NCI-H748 (cell line): ENCODE results near the gene FAM3C.
"Not testable (repeated sequence)": the region's sequence is repeated elsewhere in the genome, so short reads cannot be mapped to it uniquely, and the experiment has no call there.

Experiments
- DNase-seq: peaks from one replicate; lab custom pipeline; 2025; ENCODE audit not compliant: unreplicated experiment; lab: John Stamatoyannopoulos, UW

FAM3C gene

DNA sequence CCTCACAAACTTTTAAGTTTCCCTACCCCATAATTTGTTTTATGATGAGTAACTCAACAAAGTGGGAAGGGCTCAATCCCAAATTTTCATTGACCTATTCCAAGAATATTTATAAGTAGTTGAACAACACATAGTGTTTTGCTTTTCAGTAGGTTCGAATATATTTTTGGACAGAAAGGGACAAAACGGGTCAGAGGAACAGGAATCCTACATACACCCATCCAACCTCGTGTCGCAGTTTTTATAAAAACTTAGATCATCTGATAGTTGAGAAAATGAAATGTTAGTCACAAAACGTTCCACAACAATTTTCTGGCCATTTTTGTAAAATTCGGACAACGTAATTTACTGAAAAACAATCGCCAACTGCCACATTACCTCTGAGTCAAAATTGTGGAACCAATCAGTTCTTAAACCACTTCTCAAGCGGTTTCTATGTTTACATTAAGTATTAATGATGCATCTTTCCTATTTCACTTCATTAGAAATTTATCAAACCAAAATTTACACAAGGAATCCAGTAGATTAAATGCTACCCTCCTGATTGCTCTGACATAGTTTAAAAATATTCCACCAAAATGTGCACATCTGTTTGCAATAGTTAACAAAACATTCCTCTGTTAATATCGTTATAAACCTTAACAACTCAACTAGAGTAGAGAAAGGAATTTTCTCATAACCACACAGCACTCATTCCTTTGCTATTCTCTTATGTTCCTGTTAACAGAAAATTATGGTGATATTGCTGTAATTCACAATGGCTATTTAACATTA, 61.0 kb downstream of the FAM3C start:
- no peak for DNase-seq

DNA sequence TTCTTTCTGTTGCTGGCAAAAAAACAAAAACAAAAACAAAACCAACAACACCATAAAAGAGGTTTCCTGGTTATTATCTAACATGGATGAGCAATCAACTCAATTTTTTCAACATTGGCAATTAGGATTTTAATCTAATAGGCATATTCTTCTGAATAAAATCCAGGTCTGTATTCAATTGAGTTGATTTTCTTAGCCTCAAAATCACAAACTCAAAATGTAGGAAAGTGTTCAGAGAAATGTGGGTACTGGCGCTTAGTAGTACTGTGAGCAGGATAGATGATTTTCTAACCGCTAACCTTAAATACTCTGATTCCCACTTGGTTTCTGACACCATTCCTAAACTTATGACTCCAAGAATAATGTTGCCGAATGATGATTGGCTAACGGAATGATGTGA, 61.7 kb downstream of the FAM3C start:
- no peak for DNase-seq

DNA sequence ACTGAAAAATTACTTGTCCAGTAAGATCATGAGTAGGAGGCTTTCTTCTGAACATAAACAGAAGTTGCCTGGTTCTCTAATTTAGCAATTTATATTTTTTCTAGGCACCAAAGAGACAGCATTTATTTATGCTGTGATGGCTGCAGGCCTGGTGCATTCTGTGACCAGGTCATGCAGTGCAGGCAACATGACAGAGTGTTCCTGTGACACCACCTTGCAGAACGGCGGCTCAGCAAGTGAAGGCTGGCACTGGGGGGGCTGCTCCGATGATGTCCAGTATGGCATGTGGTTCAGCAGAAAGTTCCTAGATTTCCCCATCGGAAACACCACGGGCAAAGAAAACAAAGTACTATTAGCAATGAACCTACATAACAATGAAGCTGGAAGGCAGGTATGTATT, 64.5 kb downstream of the FAM3C start:
- no peak for DNase-seq

DNA sequence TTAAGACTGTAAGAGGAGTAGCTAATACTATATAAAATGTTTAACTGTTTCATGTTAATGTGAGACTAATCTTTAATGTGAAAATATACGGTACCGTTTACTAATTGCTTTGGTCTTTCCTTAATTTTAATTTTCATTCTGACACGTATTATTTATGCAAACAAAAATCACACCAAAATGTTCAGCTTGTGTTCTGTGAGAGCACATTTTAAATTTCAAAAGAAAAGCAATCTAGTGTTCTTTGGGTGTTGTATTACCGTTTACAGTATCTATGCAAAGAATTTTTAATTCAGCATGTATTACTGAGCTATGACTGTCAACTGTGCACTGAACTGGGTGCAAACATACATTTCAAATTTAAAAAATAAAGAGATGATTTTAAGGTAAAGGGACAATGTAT, 65.1 kb downstream of the FAM3C start:
- DNase-seq: no peak

DNA sequence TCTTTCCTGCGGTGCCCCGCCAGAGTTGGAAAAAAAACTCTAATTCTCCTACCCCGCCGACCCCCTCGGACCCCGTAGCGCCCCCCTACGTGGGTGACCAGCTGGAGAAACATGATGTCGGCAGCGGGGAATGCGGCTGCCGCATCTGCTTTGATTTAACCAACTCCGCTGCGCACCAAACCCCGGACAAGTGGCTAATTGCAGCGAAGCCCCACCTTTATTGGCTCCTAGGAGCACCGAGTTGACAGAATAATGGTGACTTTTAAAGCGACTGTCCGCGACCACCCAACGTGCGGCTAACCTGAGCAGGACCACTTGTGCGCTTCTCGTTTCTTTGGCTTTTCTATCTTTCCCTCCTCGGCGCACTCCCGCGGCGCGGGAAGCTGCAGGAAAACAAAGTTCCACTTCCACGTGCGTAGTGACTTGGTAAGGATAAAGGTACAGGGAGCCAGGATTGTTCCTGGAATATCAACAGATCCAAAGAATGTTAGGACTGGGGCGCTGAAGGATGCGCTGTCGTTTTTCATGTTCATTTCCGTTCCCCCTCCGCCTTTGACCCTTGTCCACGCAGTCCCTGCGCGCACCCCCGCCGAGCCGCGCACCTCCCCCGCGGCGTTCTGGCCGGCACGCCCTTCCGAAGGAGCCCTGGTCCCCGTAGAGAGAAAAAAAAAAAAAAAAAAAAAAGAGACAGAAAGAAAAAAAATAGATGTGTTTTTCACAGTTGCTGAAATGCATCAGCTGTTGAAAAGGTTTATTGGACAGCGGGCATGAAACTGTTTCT, 65.9 kb downstream of the FAM3C start:
- DNase-seq: peak; percentile 70

DNA sequence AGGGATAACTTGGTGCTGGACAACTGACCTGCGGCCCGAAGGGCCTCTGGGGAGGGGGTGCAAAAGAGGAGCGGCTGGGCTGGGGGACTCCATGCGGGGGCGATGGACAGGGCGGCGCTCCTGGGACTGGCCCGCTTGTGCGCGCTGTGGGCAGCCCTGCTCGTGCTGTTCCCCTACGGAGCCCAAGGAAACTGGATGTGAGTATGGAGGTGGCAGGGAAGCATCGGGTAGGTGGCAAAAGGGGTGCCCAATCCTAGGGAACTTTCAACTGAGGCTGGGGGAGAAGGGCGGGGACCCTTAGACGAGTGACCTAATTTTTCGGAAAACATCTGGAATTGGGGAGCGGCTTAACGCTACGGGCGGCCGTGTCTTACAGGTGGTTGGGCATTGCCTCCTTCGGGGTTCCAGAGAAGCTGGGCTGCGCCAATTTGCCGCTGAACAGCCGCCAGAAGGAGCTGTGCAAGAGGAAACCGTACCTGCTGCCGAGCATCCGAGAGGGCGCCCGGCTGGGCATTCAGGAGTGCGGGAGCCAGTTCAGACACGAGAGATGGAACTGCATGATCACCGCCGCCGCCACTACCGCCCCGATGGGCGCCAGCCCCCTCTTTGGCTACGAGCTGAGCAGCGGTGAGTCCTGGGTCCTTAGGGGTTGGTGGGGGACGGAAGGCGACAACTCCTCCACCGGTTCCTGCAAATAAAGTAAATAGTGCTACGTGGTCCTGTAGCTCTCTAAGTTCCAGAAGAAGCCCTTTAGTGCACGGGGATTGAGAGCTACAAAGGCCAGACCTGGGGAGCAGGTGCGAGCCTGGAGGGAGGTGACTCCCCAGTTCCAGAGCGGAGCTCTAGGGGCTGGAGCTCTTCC, 66.7 kb downstream of the FAM3C start:
- peak; percentile 82 for DNase-seq

DNA sequence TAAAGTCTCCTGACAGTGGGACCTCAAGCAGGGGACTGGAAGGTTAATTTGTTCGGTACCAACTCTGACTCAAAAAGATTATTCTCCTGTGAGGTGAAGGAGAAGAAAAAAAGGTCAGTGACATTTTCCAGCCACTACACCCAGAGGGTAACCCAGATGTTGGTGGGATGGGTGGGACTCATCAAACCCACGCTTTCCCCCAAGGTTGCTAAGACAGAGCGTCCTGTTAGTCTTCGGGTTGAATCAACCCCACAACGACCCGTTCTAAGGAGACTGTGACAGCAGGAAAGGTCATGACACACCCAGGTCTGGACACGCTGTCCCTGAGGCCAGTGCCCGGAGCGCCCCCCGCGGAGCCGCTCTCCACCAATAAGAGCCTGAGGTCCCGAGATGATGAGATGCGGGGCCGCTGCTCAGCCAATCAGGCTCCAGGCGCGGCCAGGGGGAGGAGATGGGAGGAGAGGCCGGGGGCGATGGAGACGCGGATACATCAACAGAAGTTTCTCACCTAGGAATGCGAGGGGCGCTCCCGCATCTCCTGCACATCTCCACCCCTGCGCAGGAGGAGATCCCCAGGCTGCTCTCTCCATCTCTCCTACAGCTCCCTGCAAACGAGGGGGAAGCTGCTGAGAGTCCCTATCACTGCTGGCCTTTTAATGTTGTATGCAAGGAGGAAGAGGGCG, 67.5 kb downstream of the FAM3C start, which contains the start of gene WNT16:
WNT16 (plus strand) TSS at position 493 of the 683 bp plus-strand sequence. CDS start 293 bp downstream, outside the sequence.
- DNase-seq: peak; percentile 57

DNA sequence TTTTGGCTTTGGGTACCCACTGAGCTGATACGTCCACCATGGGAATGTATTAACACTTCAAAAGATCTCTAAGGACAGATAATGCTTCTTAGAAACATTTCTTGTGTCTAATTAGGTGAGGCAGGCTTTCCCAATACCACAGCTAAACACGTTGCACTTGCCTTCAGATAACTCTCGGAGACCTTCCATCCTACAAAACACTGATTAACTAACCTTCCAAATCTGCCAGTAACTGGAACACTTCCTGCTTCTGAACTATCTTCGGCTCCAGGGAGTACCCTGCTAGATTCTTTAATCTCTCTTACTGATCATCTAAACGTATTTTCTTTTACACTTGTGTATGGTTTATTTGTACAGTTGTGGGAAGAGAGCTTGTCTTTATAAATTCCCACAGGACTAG, 68.4 kb downstream of the FAM3C start:
- no peak for DNase-seq

DNA sequence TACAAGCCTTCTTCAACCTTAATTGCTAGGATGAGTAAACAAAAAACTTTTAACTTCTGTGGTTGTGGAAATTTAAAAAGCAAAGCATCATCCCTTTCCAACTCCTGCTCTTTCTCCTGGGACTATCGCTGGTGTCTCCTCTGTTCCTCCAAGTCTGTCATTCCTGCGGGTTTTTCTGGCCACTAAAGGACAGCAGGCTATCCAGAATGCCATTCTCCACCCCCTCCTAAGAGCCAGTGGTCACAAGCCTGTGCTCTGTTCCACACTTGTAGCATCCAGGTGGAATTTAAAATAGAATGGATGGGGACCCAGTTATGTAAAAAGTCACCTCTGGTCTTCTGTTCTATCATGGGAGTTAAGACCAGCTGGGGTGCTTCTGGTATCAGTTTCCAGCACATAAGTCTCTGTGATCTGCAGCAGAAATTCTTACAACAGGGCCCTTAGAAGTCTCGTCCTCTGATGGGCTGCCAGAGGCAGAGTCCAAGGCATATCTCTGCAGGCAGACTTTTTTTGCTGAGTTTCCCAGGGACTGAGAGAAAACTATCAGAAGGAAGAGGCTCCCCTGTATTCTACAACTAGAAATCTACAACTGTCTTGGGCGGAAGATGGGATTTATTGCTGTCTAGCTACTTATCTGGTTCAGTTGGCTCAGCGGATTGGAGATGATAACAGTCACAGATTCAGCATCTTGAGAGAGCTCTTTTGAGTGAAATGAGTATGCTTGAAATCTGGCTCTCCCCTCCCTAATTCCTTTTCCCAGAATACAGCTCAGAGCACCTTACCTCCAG, 72.4 kb downstream of the FAM3C start:
- no peak for DNase-seq

DNA sequence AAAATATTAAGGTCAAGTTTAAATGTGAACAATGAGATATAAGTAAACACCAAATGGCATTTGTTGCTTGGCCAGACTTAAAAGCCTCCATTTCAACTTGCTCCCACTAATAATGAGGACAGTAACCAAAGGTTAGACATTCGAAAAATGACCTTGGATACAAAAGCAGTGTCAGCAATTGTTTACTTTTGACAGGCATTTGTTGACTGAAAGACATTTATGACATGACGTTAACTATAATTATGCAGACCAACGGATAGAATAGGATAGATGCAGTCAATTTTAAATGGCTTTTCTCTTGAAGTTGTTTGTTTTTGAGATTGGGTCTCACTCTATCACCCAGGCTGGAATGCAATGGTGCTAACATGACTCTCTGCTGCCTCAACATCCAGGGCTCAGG, 73.6 kb downstream of the FAM3C start:
- DNase-seq: peak; percentile 94

DNA sequence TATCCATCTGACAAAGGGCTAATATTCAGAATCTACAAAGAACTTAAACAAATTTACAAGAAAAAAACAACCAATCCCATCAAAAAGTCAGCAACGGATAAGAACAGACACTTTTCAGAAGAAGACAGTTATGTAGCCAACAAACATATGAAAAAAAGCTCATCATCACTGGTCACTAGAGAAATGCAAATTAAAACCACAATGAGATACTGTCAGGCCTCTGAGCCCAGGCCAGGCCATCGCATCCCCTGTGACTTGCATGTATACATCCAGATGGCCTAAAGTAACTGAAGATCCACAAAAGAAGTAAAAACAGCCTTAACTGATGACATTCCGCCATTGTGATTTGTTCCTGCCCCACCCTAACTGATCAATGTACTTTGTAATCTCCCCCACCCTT, 80.9 kb downstream of the FAM3C start:
- not testable (repeated sequence) for DNase-seq

DNA sequence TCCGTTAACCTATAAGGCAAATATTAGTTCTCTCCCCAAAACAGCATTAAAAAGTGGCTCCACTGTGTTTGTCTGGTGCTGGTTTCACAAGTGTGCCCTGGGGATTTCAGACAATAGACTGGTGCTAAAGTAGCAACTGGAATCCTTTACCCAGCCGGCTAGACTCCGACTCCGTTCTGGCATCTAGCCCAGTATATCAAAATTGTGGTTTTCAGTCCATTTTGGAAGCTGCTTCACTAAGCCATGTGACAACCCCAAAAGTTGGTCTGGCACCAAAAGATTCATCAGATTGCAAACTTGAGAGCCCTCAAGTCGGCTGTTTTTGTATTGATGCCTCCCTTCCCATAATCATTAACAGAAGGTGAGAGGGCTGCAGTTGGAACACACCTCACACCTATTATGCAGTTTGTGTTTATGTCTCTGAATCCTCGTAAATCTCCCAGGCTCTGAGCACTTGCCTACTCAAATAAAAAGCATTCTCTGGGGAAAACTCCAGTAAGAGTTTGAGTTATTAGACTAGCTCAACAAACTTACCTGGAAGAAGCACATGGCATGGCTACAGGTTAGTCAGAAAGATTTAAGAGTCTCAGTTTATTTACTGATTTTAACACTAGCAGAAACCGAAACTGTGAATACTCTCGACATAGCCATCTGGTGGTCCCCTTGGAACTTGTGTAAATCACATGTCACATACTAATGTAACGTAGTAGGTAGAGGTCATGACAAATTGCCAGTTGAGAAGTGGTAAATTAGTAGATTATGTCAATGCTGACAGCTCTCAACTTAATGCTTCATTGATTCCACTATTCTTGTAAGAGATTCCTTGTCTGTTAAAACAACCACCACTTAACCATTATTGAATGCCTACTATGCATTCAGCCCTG, 82.1 kb downstream of the FAM3C start:
- peak; percentile 92 for DNase-seq

DNA sequence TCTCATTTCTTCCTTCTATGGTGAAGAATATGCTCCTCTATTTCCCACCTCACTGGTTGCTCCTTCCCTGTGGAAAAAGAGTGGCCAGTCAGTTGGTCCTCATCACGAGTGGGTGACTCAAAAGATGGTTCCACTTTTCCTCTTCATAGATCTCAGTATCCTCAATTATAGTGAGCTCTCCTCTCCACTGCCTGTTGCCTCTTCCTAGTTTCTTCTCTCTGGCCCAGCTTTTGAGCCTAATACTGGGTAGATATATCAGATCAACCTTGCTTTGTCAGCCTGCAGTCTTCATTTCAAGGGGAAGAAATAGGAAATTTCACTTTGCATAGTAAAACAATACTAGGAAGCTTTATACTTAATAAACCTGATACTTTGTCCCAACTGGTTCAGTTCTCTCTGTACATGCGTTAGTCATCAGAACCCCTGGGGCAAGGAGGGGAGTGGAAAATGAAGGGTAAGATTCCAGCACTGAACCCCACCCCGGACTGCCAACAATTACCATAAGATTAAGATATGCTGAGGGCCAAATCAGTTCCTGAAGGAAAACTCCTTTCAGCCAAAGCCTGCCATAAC, 82.8 kb downstream of the FAM3C start:
- no peak for DNase-seq

DNA sequence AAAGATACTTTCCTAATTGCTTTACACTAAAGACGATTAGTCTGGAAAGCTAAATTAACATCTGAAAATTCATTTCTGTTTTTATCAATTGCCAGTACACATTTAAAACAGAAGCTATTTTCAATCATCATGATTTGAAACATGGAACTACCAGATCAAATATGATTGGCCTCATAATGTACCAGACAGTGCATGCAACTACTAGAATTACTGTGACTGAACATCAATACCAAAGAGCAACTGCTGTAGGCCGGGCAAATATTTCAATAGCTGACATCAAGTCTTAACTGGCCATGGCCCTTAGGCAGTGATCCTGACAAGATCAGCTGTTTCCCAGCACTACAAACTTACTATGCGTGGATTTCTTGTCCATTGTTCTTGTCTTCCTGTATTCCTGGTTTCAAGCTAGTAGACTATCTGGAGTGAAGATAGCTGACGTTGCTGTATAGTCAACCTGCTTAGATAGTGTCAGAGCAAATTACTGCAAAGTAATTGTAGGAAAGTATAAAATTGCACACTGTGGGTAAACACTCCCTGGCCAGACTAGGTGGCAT, 89.0 kb downstream of the FAM3C start:
- DNase-seq: no peak

DNA sequence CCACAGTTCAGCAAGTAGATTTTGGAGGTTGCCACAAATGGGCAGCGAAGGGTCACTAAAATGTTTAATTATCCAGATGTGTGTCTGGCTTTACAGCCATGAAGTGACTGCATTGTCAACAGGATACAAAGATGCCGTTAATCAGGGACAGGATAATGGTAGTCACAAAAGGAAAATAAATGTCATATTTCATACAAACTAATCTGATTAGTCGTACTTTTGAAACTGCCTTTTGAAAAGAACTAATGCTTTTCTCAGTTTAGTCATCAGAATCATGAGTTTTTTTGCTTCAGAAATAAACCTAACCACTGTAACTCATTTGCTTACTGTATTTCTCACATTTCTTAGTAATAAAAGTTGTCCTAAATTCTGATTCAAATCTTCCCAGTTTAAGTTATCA, 89.5 kb downstream of the FAM3C start:
- no peak for DNase-seq

DNA sequence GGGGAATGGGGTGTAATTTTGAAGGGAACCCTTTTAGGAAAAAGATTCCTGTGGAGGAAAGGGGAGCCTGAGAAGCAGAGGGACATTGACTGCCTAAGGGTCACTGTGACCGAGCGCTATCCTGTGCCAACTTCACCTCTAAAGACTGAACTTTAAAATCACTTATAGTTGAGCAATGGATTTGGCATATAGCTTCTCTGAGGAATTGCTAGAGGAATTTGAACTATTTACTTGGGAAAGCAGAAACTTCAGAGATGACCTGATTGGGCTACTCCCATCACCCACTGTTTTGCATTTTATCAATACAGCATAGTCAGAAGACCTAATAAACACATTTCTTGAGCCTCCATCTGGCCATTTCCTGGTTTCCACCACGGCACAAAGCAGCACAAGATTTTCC, 91.0 kb downstream of the FAM3C start:
- no peak for DNase-seq

DNA sequence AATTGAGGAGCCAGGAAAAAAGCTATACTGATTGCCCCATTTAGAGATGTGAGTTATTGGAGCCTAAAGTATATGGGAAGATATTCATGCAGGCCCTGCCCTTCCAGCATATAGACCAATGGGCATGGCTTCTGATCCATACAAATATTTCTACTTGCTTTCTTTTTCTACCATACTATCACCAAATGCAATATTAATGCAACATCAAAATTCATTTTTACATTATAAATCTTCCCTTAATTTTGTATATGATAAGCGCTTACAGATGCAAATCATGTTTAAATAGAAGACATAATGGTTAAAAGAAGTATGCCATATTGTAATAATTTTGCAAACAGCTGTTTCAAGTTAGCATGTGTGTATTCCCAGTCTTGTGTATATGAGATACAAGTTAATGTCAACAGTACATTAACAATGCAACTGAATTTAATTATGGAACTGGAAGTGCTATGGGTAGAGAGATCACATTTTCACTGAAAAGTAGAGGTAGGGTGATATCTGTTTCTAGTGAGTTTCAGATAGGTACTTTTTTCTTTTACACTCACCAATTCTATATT, 91.9 kb downstream of the FAM3C start:
- no peak for DNase-seq

DNA sequence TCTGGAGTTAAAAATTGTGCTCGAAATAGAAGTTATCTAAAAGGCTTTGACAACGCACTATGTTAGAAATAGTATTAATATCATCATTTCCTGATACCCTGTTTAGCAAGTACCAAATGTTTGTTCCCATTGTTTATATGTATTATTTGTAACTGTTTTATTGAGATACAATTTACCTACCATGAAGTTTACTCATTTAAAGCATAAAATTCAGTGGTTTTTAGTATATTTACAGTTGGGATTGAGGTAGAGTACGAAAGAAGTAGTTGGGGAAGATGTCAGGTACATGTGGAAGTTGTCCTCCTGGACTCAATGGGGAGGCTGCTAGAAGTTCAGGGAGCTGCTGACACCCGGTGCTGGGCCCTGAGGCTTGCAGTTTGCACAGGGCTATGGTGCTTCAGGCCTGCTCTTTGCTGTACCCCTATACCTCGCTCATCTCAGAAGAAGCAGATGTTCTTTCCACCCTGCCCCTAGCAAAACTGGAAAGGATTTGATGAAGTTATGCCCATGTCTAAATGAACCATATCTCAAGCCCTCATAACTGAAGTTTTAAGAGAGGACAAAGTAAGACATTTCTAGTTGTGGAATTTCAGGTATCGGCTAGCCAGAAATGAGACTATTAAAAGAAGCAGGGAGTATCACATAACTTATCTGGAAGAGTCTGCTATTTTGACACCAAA, 92.5 kb downstream of the FAM3C start:
- no peak for DNase-seq
